Colonic mucosa (tissue), 4 donors: Measurements from ENCODE around the gene SYCP1. TPM values are rescaled to one million over a fixed set of nuclear protein-coding genes. Genes with fewer than 3 reads are reported as not detected.

ENCODE experiments used
- DNase-seq: peaks from one replicate; pipeline ENCODE4 v3.0.0-alpha.2; 2020
- H3K27ac ChIP-seq: fragments of 200-600 bp; one replicate; pipeline ENCODE4 v1.8.0; 2021
- H3K27me3 ChIP-seq: fragments of 200-600 bp; one replicate; pipeline ENCODE4 v1.8.0; 2021
- H3K36me3 ChIP-seq: fragments of 200-600 bp; one replicate; pipeline ENCODE4 v1.8.0; 2021
- H3K4me1 ChIP-seq: fragments of 200-600 bp; one replicate; pipeline ENCODE4 v1.8.0; 2021; ENCODE audit warnings: mild to moderate bottlenecking
- H3K4me3 ChIP-seq: fragments of 200-600 bp; one replicate; pipeline ENCODE4 v1.8.0; 2021
- H3K9ac ChIP-seq, 2 donors: one replicate each; pipeline ENCODE4 v1.7.0; 2013; ENCODE audit warnings: control low read depth in 2 of 2, low read depth in 2 of 2, low read length in 2 of 2
- H3K9me3 ChIP-seq: fragments of 200-600 bp; one replicate; pipeline ENCODE4 v1.8.0; 2021
- intact Hi-C: fragments of 100-400 bp; cut with DNase I; formaldehyde crosslinking; loops from one replicate; pipeline ENCODE4 v1.14.1; 2022
- total RNA-seq, 2 donors: library from RNA; stranded (reverse); fragmentation: NEBNext Ultra II Directional in 1 of 2; extraction: Animal tissue kit (Norgen Biotek cat#: 25700) in 1 of 2; gene quantifications; one replicate each; pipeline ENCODE4 v1.2.1, GENCODE V29; 2021
- TF ChIP-seq, protein P1 (sequence below): fragments of 200-600 bp; IDR thresholded peaks from one replicate; pipeline ENCODE4 v1.8.0; 2022; ENCODE audit warnings: antibody characterized with exemption, mild to moderate bottlenecking
- donor health status: healthy.
- donor health status: DM: no; HTN: no; CAD: no.
- donor health status: DM: no; HTN: no; CAD: no.

SYCP1 gene
- total RNA-seq, 2 donors from 2014 or later: not detected

DNA sequence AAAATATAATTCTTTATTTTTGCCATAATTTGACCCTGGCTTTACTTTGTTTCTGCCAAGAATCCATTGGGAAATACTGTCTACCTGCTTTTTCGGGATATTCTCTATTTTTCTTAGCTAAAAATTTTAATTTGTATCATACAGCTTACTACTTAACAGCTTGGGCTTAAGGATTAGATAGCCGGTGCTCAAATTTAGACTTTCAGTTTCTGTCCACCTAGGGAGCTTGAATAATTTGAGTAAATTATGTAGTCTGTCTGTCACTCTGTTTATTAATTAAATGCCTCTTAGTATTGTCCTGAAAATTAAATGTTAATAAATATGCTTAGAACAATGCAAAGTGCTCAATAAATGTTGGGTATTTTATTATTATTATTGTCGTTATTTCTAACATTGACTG lies 6.7 kb downstream of the SYCP1 start:
- TF ChIP-seq, protein P1, sequence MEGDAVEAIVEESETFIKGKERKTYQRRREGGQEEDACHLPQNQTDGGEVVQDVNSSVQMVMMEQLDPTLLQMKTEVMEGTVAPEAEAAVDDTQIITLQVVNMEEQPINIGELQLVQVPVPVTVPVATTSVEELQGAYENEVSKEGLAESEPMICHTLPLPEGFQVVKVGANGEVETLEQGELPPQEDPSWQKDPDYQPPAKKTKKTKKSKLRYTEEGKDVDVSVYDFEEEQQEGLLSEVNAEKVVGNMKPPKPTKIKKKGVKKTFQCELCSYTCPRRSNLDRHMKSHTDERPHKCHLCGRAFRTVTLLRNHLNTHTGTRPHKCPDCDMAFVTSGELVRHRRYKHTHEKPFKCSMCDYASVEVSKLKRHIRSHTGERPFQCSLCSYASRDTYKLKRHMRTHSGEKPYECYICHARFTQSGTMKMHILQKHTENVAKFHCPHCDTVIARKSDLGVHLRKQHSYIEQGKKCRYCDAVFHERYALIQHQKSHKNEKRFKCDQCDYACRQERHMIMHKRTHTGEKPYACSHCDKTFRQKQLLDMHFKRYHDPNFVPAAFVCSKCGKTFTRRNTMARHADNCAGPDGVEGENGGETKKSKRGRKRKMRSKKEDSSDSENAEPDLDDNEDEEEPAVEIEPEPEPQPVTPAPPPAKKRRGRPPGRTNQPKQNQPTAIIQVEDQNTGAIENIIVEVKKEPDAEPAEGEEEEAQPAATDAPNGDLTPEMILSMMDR: no peak
- no peak for DNase-seq
- no peak overlapping the region for H3K27ac ChIP-seq
- no peaks in the 10 kb centered on the region for H3K27me3 ChIP-seq
- H3K36me3 ChIP-seq: no peaks in the 10 kb centered on the region
- intact Hi-C loops: no loop called here
- H3K4me3 ChIP-seq: no peak overlapping the region
- no peaks in the 10 kb centered on the region for H3K9me3 ChIP-seq
- no peak overlapping the region for H3K9ac ChIP-seq
- H3K4me1 ChIP-seq: no peaks in the 10 kb centered on the region

DNA sequence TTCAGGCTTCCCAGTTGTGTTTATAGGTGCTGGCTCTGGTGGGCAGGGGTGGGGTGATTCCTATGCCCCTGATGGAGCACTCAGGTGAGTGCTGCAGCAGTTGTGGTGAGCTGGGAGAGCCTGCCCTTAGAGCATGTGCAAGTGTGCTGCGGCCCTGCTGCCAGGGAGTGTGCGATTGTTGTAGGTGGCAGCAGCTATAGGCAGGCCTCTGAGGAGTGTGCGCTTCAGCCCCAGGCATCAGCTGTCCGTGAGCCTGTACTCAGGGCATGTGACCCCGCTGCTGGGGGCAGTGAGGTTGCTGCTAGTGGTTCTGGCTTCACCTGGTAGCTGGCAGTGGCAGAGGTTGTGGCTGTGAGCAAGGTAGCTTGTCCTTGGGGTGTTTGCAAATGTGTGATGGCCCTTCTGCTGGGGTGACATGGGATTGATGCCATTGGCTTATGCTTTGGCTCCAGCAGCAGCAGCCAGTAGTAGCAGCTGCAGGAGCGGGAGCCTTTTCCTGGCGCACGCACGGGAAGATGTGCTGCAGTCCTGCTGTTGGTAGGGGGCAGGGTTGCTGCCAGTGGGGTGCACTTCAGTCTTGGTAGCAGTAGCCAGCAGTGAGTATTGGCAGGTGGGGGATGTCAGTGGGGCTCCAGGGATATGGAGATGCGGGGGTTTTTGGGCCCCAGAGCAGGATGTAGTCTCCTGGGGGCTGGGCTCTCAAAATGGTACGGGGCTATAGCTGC lies 37.7 kb downstream of the SYCP1 start:
- Histone ChIP-seq H3K27me3 (no peaks in the 10 kb centered on the region), H3K9ac (no peak overlapping the region), H3K4me1 (no peaks in the 10 kb centered on the region), H3K4me3 (no peak overlapping the region), H3K27ac (no peak overlapping the region), H3K9me3 (no peaks in the 10 kb centered on the region), H3K36me3 (no peaks in the 10 kb centered on the region)
- intact Hi-C loops: no loop called here
- TF ChIP-seq, protein P1: no peak
- no peak for DNase-seq

DNA sequence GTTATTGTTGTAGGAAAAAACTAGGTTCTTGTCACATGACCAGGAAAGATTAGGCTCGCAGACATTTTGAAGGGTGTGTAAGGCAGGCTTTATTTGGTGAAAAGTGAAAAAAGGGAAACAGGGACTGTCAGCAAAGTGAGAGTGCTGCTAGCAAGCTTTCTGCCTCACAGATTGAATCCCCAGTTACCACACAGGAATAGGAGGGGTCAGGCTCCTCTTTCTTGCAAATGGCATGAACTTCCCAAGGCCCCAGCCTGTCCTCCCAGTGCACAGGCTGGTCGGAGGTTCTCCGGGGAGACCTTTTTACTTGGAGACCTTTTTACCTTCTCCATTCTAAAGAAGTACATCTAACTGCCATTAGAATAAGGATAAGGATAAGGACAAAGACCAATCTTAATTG lies 42.1 kb downstream of the SYCP1 start:
- H3K4me3 ChIP-seq: no peak overlapping the region
- no peak overlapping the region for H3K27ac ChIP-seq
- no peaks in the 10 kb centered on the region for H3K4me1 ChIP-seq
- no peaks in the 10 kb centered on the region for H3K9me3 ChIP-seq
- intact Hi-C loops: no loop called here
- H3K36me3 ChIP-seq: no peaks in the 10 kb centered on the region
- H3K27me3 ChIP-seq: no peaks in the 10 kb centered on the region
- TF ChIP-seq, protein P1: no peak
- DNase-seq: no peak
- no peak overlapping the region for H3K9ac ChIP-seq

DNA sequence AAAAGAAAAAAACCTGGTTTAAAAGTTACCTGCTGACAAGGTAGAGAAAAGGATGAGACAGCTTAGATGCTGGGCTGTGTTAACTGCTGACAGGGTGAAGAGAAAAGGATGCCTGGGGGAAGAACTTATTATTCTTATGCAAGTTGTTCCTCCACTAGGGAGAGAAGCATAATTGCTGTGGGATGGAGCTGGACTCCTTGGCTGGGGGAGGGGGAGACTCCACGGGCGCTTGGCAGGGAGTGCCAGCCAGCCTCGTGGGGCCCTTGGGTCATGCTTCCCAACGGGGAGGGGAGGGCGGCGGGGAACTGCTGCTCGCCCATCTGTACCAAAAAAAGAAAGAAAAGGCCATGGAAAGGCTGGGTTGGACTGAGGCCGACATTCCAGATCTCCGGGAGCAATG lies 47.2 kb downstream of the SYCP1 start:
- H3K9ac ChIP-seq: no peak overlapping the region
- no peaks in the 10 kb centered on the region for H3K27me3 ChIP-seq
- TF ChIP-seq, protein P1: no peak
- no peaks in the 10 kb centered on the region for H3K36me3 ChIP-seq
- intact Hi-C loops: no loop called here
- no peaks in the 10 kb centered on the region for H3K9me3 ChIP-seq
- DNase-seq: no peak
- H3K4me3 ChIP-seq: no peak overlapping the region
- H3K4me1 ChIP-seq: no peaks in the 10 kb centered on the region
- no peak overlapping the region for H3K27ac ChIP-seq

DNA sequence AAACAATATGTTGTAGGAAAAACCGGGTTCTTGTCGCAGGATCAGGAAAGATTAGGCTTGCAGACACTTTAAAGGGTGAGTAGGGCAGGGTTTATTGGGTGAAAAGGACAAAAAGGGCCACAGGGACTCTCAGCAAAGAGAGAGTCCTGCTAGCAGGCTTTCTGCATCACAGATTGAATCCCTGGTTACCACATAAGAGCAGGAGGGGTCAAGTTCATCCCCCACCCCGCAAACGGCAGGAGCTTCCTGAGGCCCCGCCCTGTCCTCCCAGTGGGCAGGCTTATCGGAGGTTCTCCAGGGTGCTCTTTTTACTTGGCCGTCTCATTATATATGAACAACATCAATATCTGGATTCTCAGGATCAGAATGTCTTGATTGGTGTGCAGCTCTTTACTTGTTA lies 47.7 kb downstream of the SYCP1 start:
- no peak for DNase-seq
- Histone ChIP-seq H3K36me3 (no peaks in the 10 kb centered on the region), H3K27me3 (no peaks in the 10 kb centered on the region), H3K9ac (no peak overlapping the region), H3K27ac (no peak overlapping the region), H3K9me3 (no peaks in the 10 kb centered on the region), H3K4me1 (no peaks in the 10 kb centered on the region), H3K4me3 (no peak overlapping the region)
- TF ChIP-seq, protein P1: no peak
- intact Hi-C loops: no loop called here
